ENCODE data around the gene MACROD2.

Gene MACROD2

GRCh38 chr20:14597206-14597715, 601.9 kb downstream of the MACROD2 start:
- no peaks in the 10 kb centered on the region for H3K9me3 Mint-ChIP-seq (ENCODE audit: low read depth)
- H3K27ac Mint-ChIP-seq: no peak overlapping the region
- H3K4me1 Mint-ChIP-seq (ENCODE audit: low read depth): no peaks in the 10 kb centered on the region
- no peak overlapping the region for H3K4me3 Mint-ChIP-seq
- H3K36me3 Mint-ChIP-seq: no peaks in the 10 kb centered on the region
- H3K27me3 Mint-ChIP-seq: no peaks in the 10 kb centered on the region

GRCh38 chr20:14599613-14600012, 604.3 kb downstream of the MACROD2 start:
- H3K4me3 Mint-ChIP-seq: no peak overlapping the region
- H3K27me3 Mint-ChIP-seq: no peaks in the 10 kb centered on the region
- H3K4me1 Mint-ChIP-seq (ENCODE audit: low read depth): no peaks in the 10 kb centered on the region
- H3K9me3 Mint-ChIP-seq (ENCODE audit: low read depth): no peaks in the 10 kb centered on the region
- no peaks in the 10 kb centered on the region for H3K36me3 Mint-ChIP-seq
- no peak overlapping the region for H3K27ac Mint-ChIP-seq

GRCh38 chr20:14600527-14600926, 605.2 kb downstream of the MACROD2 start:
- H3K36me3 Mint-ChIP-seq: no peaks in the 10 kb centered on the region
- H3K27ac Mint-ChIP-seq: no peak overlapping the region
- no peaks in the 10 kb centered on the region for H3K4me1 Mint-ChIP-seq (ENCODE audit: low read depth)
- H3K4me3 Mint-ChIP-seq: no peak overlapping the region
- H3K9me3 Mint-ChIP-seq (ENCODE audit: low read depth): no peaks in the 10 kb centered on the region
- no peaks in the 10 kb centered on the region for H3K27me3 Mint-ChIP-seq

GRCh38 chr20:14604143-14604542, 608.8 kb downstream of the MACROD2 start:
- Mint-ChIP-seq H3K4me3 (no peak overlapping the region), H3K27me3 (no peaks in the 10 kb centered on the region), H3K36me3 (no peaks in the 10 kb centered on the region), H3K4me1 (ENCODE audit: low read depth) (no peaks in the 10 kb centered on the region), H3K27ac (no peak overlapping the region), H3K9me3 (ENCODE audit: low read depth) (peaks cover 4% of the 10 kb centered on the region)

- Mint-ChIP-seq H3K36me3 (no peaks in the 10 kb centered on the region), H3K4me3 (no peak overlapping the region), H3K27me3 (peaks cover 2% of the 10 kb centered on the region), H3K9me3 (ENCODE audit: low read depth) (peaks cover 9% of the 10 kb centered on the region), H3K27ac (no peak overlapping the region), H3K4me1 (ENCODE audit: low read depth) (no peaks in the 10 kb centered on the region)
These were observed 614.3 kb downstream of the MACROD2 start for GRCh38 chr20:14609328-14610221.

- H3K36me3 Mint-ChIP-seq: no peaks in the 10 kb centered on the region
- H3K27ac Mint-ChIP-seq: no peak overlapping the region
- H3K27me3 Mint-ChIP-seq: peaks cover 2% of the 10 kb centered on the region
- peaks cover 15% of the 10 kb centered on the region for H3K9me3 Mint-ChIP-seq (ENCODE audit: low read depth)
- H3K4me1 Mint-ChIP-seq (ENCODE audit: low read depth): no peaks in the 10 kb centered on the region
- no peak overlapping the region for H3K4me3 Mint-ChIP-seq
These were observed 616.2 kb downstream of the MACROD2 start for GRCh38 chr20:14611479-14611878.

GRCh38 chr20:14612391-14612790, 617.1 kb downstream of the MACROD2 start:
- Mint-ChIP-seq H3K27ac (no peak overlapping the region), H3K27me3 (peaks cover 2% of the 10 kb centered on the region), H3K4me1 (ENCODE audit: low read depth) (no peaks in the 10 kb centered on the region), H3K4me3 (no peak overlapping the region), H3K36me3 (no peaks in the 10 kb centered on the region), H3K9me3 (ENCODE audit: low read depth) (peaks cover 15% of the 10 kb centered on the region)

- Mint-ChIP-seq H3K27me3 (peaks cover 2% of the 10 kb centered on the region), H3K4me3 (no peak overlapping the region), H3K36me3 (no peaks in the 10 kb centered on the region), H3K9me3 (ENCODE audit: low read depth) (peaks cover 20% of the 10 kb centered on the region), H3K4me1 (ENCODE audit: low read depth) (no peaks in the 10 kb centered on the region), H3K27ac (no peak overlapping the region)
These were observed 620.7 kb downstream of the MACROD2 start for GRCh38 chr20:14616003-14616402.

- Mint-ChIP-seq H3K27ac (no peak overlapping the region), H3K4me3 (no peak overlapping the region), H3K36me3 (no peaks in the 10 kb centered on the region), H3K27me3 (peaks cover 2% of the 10 kb centered on the region), H3K4me1 (ENCODE audit: low read depth) (no peaks in the 10 kb centered on the region), H3K9me3 (ENCODE audit: low read depth) (peaks cover 20% of the 10 kb centered on the region)
These were observed 621.8 kb downstream of the MACROD2 start for GRCh38 chr20:14617123-14617522.

GRCh38 chr20:14619411-14619810, 624.1 kb downstream of the MACROD2 start:
- Mint-ChIP-seq H3K27me3 (no peaks in the 10 kb centered on the region), H3K9me3 (ENCODE audit: low read depth) (peaks cover 14% of the 10 kb centered on the region), H3K4me3 (no peak overlapping the region), H3K36me3 (no peaks in the 10 kb centered on the region), H3K4me1 (ENCODE audit: low read depth) (no peaks in the 10 kb centered on the region), H3K27ac (no peak overlapping the region)

GRCh38 chr20:14622796-14623195, 627.5 kb downstream of the MACROD2 start:
- no peak overlapping the region for H3K4me3 Mint-ChIP-seq
- H3K27ac Mint-ChIP-seq: no peak overlapping the region

GRCh38 chr20:14631011-14631410, 635.7 kb downstream of the MACROD2 start:
- Mint-ChIP-seq H3K9me3 (ENCODE audit: low read depth) (no peaks in the 10 kb centered on the region), H3K4me1 (ENCODE audit: low read depth) (no peaks in the 10 kb centered on the region), H3K27me3 (no peaks in the 10 kb centered on the region), H3K36me3 (no peaks in the 10 kb centered on the region), H3K27ac (no peak overlapping the region), H3K4me3 (no peak overlapping the region)

More at GRCh38 chr20:14622796-14623195, 627.5 kb downstream of the MACROD2 start:
- peaks cover 8% of the 10 kb centered on the region for H3K9me3 Mint-ChIP-seq (ENCODE audit: low read depth)
- no peaks in the 10 kb centered on the region for H3K27me3 Mint-ChIP-seq
- no peaks in the 10 kb centered on the region for H3K36me3 Mint-ChIP-seq
- no peaks in the 10 kb centered on the region for H3K4me1 Mint-ChIP-seq (ENCODE audit: low read depth)

GRCh38 chr20:14632906-14633305, 637.6 kb downstream of the MACROD2 start:
- no peak overlapping the region for H3K27ac Mint-ChIP-seq
- H3K9me3 Mint-ChIP-seq (ENCODE audit: low read depth): peaks cover 4% of the 10 kb centered on the region
- no peak overlapping the region for H3K4me3 Mint-ChIP-seq
- H3K4me1 Mint-ChIP-seq (ENCODE audit: low read depth): no peaks in the 10 kb centered on the region
- H3K36me3 Mint-ChIP-seq: no peaks in the 10 kb centered on the region
- H3K27me3 Mint-ChIP-seq: no peaks in the 10 kb centered on the region

- H3K36me3 Mint-ChIP-seq: no peaks in the 10 kb centered on the region
- H3K27me3 Mint-ChIP-seq: no peaks in the 10 kb centered on the region
- H3K9me3 Mint-ChIP-seq (ENCODE audit: low read depth): peaks cover 4% of the 10 kb centered on the region
- H3K27ac Mint-ChIP-seq: no peak overlapping the region
- no peak overlapping the region for H3K4me3 Mint-ChIP-seq
- no peaks in the 10 kb centered on the region for H3K4me1 Mint-ChIP-seq (ENCODE audit: low read depth)
These were observed 638.2 kb downstream of the MACROD2 start for GRCh38 chr20:14633507-14633906.

GRCh38 chr20:14634665-14635064, 639.3 kb downstream of the MACROD2 start:
- H3K4me1 Mint-ChIP-seq (ENCODE audit: low read depth): no peaks in the 10 kb centered on the region
- H3K4me3 Mint-ChIP-seq: no peak overlapping the region
- peaks cover 4% of the 10 kb centered on the region for H3K9me3 Mint-ChIP-seq (ENCODE audit: low read depth)
- H3K27me3 Mint-ChIP-seq: no peaks in the 10 kb centered on the region
- H3K36me3 Mint-ChIP-seq: no peaks in the 10 kb centered on the region
- no peak overlapping the region for H3K27ac Mint-ChIP-seq

- H3K27me3 Mint-ChIP-seq: no peaks in the 10 kb centered on the region
- no peaks in the 10 kb centered on the region for H3K36me3 Mint-ChIP-seq
- no peaks in the 10 kb centered on the region for H3K4me1 Mint-ChIP-seq (ENCODE audit: low read depth)
- no peak overlapping the region for H3K4me3 Mint-ChIP-seq
- no peak overlapping the region for H3K27ac Mint-ChIP-seq
- H3K9me3 Mint-ChIP-seq (ENCODE audit: low read depth): peaks cover 11% of the 10 kb centered on the region
These were observed 642.1 kb downstream of the MACROD2 start for GRCh38 chr20:14637441-14637840.
